GM23338 (cell line): ENCODE results near the gene SMIM41.

Source experiments
- CREB1 ChIP-seq: fragments of 250-450 bp; sonication (Bioruptor Pico); IDR thresholded peaks from 2 replicates; pipeline ENCODE4 v1.5.0; 2020; ENCODE audit warnings: low read depth, mild to moderate bottlenecking, moderate library complexity
- EZH2 ChIP-seq: fragments of 200-600 bp; sonication (generic); IDR thresholded peaks from one replicate; pipeline ENCODE4 v1.8.0; 2017; ENCODE audit warnings: antibody characterized with exemption, mild to moderate bottlenecking, low read depth; ENCODE audit not compliant: unreplicated experiment
- EZH2phosphoT487 ChIP-seq: fragments of 200-600 bp; sonication (generic); IDR thresholded peaks from one replicate; pipeline ENCODE4 v1.8.1; 2018; ENCODE audit warnings: antibody characterized with exemption; ENCODE audit not compliant: unreplicated experiment
- POLR2AphosphoS5 ChIP-seq: IDR thresholded peaks from 2 replicates; pipeline ENCODE4 v1.6.1; 2016; ENCODE audit warnings: antibody characterized with exemption, low read depth
- ZNF114 ChIP-seq: fragments of 250-450 bp; sonication (Bioruptor Pico); IDR thresholded peaks from 2 replicates; pipeline ENCODE4 v1.5.0; 2020; ENCODE audit warnings: mild to moderate bottlenecking, moderate library complexity
- TF ChIP-seq, protein P1 (sequence below), 2 experiments: fragments of 200-600 bp in 1 of 2; sonication (generic) in 1 of 2; conservative IDR thresholded peaks; 2 replicates each; pipeline versions ENCODE4 v1.5.1 to v1.6.1; 2016 to 2017; ENCODE audit warnings: antibody characterized with exemption in 2 of 2, low read depth in 2 of 2, mild to moderate bottlenecking in 2 of 2, moderate library complexity in 1 of 2
- TF ChIP-seq, protein P2 (sequence below): IDR thresholded peaks from one replicate; pipeline ENCODE4 v1.6.1; 2018; ENCODE audit warnings: antibody characterized with exemption; ENCODE audit not compliant: unreplicated experiment
- TF ChIP-seq, protein P3 (sequence below): fragments of 250-450 bp; sonication (Bioruptor Pico); IDR thresholded peaks from 2 replicates; pipeline ENCODE4 v1.5.0; 2020; ENCODE audit warnings: mild to moderate bottlenecking, moderate library complexity
- TF ChIP-seq, protein P4 (sequence below): IDR thresholded peaks from 2 replicates; pipeline ENCODE4 v1.6.1; 2016; ENCODE audit warnings: antibody characterized with exemption

DNA sequence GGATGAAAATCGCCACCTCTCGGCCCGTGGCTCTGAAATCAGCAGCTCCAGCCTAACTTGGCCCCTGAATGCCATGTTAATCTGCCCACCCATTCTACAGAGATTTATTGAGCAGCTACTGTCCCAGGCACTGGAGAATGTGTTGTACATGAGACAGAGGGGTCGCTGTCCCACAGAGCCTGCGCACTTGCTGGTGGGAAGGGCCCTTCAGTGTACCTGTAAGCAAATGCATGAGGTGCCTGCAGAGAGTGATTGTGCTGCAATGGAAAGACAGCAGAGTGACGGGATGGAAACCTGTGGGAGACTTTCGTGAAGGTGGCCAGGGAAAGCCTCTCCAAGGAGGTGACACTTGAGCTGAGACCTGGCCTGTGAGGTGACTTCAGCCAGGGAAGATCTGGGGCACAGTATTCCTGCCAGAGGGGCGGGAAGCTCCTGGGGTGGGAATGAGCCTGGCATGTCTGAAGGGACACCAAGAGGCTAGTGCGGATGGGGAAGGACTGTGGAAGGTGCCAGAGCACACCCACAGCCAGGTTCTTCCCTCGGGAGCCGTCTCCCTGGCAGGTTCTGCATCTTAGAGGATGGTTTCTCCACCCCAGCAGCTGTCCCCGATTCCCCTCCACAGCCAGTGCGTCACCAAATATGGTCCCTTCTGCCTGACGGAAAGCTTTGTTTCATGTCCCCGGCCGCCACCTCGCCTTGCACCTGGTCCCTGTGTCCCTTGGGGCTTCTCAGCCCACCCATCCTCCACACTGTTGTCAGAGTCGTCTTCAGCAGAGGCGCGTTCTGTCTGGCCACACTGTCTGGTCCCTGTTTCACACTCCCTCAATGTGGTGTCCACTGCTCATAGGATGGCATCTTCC lies 8.7 kb downstream of the SMIM41 start:
- no peak for TF ChIP-seq POLR2AphosphoS5
- TF ChIP-seq, protein P1, sequence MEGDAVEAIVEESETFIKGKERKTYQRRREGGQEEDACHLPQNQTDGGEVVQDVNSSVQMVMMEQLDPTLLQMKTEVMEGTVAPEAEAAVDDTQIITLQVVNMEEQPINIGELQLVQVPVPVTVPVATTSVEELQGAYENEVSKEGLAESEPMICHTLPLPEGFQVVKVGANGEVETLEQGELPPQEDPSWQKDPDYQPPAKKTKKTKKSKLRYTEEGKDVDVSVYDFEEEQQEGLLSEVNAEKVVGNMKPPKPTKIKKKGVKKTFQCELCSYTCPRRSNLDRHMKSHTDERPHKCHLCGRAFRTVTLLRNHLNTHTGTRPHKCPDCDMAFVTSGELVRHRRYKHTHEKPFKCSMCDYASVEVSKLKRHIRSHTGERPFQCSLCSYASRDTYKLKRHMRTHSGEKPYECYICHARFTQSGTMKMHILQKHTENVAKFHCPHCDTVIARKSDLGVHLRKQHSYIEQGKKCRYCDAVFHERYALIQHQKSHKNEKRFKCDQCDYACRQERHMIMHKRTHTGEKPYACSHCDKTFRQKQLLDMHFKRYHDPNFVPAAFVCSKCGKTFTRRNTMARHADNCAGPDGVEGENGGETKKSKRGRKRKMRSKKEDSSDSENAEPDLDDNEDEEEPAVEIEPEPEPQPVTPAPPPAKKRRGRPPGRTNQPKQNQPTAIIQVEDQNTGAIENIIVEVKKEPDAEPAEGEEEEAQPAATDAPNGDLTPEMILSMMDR (conservative IDR thresholded peaks at IDR 0.05; ENCODE audit: low read depth in 2 of 2) = no peak
- TF ChIP-seq, protein P2, sequence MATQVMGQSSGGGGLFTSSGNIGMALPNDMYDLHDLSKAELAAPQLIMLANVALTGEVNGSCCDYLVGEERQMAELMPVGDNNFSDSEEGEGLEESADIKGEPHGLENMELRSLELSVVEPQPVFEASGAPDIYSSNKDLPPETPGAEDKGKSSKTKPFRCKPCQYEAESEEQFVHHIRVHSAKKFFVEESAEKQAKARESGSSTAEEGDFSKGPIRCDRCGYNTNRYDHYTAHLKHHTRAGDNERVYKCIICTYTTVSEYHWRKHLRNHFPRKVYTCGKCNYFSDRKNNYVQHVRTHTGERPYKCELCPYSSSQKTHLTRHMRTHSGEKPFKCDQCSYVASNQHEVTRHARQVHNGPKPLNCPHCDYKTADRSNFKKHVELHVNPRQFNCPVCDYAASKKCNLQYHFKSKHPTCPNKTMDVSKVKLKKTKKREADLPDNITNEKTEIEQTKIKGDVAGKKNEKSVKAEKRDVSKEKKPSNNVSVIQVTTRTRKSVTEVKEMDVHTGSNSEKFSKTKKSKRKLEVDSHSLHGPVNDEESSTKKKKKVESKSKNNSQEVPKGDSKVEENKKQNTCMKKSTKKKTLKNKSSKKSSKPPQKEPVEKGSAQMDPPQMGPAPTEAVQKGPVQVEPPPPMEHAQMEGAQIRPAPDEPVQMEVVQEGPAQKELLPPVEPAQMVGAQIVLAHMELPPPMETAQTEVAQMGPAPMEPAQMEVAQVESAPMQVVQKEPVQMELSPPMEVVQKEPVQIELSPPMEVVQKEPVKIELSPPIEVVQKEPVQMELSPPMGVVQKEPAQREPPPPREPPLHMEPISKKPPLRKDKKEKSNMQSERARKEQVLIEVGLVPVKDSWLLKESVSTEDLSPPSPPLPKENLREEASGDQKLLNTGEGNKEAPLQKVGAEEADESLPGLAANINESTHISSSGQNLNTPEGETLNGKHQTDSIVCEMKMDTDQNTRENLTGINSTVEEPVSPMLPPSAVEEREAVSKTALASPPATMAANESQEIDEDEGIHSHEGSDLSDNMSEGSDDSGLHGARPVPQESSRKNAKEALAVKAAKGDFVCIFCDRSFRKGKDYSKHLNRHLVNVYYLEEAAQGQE = no peak
- TF ChIP-seq EZH2phosphoT487 = no peak
- TF ChIP-seq, protein P3, sequence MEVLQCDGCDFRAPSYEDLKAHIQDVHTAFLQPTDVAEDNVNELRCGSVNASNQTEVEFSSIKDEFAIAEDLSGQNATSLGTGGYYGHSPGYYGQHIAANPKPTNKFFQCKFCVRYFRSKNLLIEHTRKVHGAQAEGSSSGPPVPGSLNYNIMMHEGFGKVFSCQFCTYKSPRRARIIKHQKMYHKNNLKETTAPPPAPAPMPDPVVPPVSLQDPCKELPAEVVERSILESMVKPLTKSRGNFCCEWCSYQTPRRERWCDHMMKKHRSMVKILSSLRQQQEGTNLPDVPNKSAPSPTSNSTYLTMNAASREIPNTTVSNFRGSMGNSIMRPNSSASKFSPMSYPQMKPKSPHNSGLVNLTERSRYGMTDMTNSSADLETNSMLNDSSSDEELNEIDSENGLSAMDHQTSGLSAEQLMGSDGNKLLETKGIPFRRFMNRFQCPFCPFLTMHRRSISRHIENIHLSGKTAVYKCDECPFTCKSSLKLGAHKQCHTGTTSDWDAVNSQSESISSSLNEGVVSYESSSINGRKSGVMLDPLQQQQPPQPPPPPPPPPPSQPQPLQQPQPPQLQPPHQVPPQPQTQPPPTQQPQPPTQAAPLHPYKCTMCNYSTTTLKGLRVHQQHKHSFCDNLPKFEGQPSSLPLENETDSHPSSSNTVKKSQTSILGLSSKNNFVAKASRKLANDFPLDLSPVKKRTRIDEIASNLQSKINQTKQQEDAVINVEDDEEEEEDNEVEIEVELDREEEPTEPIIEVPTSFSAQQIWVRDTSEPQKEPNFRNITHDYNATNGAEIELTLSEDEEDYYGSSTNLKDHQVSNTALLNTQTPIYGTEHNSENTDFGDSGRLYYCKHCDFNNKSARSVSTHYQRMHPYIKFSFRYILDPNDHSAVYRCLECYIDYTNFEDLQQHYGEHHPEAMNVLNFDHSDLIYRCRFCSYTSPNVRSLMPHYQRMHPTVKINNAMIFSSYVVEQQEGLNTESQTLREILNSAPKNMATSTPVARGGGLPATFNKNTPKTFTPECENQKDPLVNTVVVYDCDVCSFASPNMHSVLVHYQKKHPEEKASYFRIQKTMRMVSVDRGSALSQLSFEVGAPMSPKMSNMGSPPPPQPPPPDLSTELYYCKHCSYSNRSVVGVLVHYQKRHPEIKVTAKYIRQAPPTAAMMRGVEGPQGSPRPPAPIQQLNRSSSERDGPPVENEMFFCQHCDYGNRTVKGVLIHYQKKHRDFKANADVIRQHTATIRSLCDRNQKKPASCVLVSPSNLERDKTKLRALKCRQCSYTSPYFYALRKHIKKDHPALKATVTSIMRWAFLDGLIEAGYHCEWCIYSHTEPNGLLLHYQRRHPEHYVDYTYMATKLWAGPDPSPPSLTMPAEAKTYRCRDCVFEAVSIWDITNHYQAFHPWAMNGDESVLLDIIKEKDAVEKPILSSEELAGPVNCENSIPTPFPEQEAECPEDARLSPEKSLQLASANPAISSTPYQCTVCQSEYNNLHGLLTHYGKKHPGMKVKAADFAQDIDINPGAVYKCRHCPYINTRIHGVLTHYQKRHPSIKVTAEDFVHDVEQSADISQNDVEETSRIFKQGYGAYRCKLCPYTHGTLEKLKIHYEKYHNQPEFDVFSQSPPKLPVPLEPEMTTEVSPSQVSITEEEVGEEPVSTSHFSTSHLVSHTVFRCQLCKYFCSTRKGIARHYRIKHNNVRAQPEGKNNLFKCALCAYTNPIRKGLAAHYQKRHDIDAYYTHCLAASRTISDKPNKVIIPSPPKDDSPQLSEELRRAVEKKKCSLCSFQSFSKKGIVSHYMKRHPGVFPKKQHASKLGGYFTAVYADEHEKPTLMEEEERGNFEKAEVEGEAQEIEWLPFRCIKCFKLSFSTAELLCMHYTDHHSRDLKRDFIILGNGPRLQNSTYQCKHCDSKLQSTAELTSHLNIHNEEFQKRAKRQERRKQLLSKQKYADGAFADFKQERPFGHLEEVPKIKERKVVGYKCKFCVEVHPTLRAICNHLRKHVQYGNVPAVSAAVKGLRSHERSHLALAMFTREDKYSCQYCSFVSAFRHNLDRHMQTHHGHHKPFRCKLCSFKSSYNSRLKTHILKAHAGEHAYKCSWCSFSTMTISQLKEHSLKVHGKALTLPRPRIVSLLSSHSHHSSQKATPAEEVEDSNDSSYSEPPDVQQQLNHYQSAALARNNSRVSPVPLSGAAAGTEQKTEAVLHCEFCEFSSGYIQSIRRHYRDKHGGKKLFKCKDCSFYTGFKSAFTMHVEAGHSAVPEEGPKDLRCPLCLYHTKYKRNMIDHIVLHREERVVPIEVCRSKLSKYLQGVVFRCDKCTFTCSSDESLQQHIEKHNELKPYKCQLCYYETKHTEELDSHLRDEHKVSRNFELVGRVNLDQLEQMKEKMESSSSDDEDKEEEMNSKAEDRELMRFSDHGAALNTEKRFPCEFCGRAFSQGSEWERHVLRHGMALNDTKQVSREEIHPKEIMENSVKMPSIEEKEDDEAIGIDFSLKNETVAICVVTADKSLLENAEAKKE (CRISPR knock-in tag) = no peak
- TF ChIP-seq EZH2 = no peak
- TF ChIP-seq ZNF114 = no peak
- no peak for TF ChIP-seq CREB1 (CRISPR knock-in tag)
- TF ChIP-seq, protein P4, sequence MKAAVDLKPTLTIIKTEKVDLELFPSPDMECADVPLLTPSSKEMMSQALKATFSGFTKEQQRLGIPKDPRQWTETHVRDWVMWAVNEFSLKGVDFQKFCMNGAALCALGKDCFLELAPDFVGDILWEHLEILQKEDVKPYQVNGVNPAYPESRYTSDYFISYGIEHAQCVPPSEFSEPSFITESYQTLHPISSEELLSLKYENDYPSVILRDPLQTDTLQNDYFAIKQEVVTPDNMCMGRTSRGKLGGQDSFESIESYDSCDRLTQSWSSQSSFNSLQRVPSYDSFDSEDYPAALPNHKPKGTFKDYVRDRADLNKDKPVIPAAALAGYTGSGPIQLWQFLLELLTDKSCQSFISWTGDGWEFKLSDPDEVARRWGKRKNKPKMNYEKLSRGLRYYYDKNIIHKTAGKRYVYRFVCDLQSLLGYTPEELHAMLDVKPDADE = no peak
